HCT116 (cell line): ENCODE results near the gene DPYSL4. TPM values are rescaled to one million over a fixed set of nuclear protein-coding genes. Genes with fewer than 3 reads are reported as not detected.

ENCODE experiments used
- ATAC-seq: fragments of 200-7000 bp; cut with Tn5 transposase; 2 replicates; pipeline ENCODE4 v1.9.1; 2020; ENCODE audit warnings: mild to moderate bottlenecking, moderate library complexity
- BruUV-seq: library from RNA; stranded (reverse); fragments of 400-500 nt; replicated peaks from 2 replicates; lab custom pipeline; 2021; lab: Mats Ljungman, UMichigan
- CTCF ChIA-PET: fragments of 300-600 bp; sonication (Branson Sonifier 250); formaldehyde crosslinking; loops from one replicate; lab custom pipeline; 2021; ENCODE audit warnings: antibody characterized with exemption; lab: Charles Lee
- POLR2A ChIA-PET: fragments of 300-600, 350-600 bp; sonication (Branson Sonifier 250); formaldehyde crosslinking; loops from one replicate; lab custom pipeline; 2021; ENCODE audit warnings: antibody characterized with exemption; lab: Charles Lee
- RAD21 ChIA-PET, 2 experiments: fragments of 300-600 bp; sonication (Branson Sonifier 250); formaldehyde crosslinking; loops; one replicate each; lab custom pipeline; 2023; ENCODE audit warnings: low total read pairs in 2 of 2; ENCODE audit not compliant: uncharacterized antibody in 2 of 2, unreplicated experiment in 2 of 2, low non-redundant PET in 1 of 2; lab: Charles Lee
- DNase-seq: peaks from one replicate; pipeline ENCODE4 v3.0.0-alpha.2; 2010; ENCODE audit warnings: low read depth, low spot score
- H2AFZ ChIP-seq: fragments of 200-600 bp; shearing (Covaris generic), sonication (generic); 2 replicates; pipeline ENCODE4 v1.6.1; 2017; ENCODE audit warnings: low read depth, mixed run types, mixed read lengths, antibody characterized with exemption, low read length; ENCODE audit not compliant: poor library complexity, severe bottlenecking
- H3K27ac ChIP-seq: 2 replicates; pipeline ENCODE4 v1.5.1; 2012; ENCODE audit warnings: low read depth, low read length
- H3K27me3 ChIP-seq: fragments of 200-600 bp; sonication (generic); 2 replicates; pipeline ENCODE4 v1.6.1; 2016; ENCODE audit warnings: mixed run types, low read length, mixed read lengths; ENCODE audit not compliant: insufficient read depth
- H3K36me3 ChIP-seq, 2 experiments: fragments of 200-500 bp in 1 of 2; fragments of 200-600 bp in 1 of 2; sonication (Bioruptor generic) in 1 of 2; sonication (generic) in 1 of 2; 2 replicates each; pipeline versions ENCODE4 v1.5.1 to v1.6.1; 2014 to 2016; ENCODE audit warnings: low read length in 2 of 2, inconsistent platforms in 1 of 2, mixed read lengths in 1 of 2, mixed run types in 1 of 2; ENCODE audit not compliant: insufficient read depth in 2 of 2, control insufficient read depth in 1 of 2
- H3K4me1 ChIP-seq, 2 experiments: fragments of 200-600 bp in 1 of 2; sonication (generic) in 1 of 2; 2 replicates each; pipeline versions ENCODE4 v1.5.1 to v1.6.1; 2012 to 2017; ENCODE audit warnings: low read length in 2 of 2, inconsistent platforms in 1 of 2, mild to moderate bottlenecking in 1 of 2, mixed read lengths in 1 of 2, mixed run types in 1 of 2, moderate library complexity in 1 of 2; ENCODE audit not compliant: insufficient read depth in 2 of 2, control insufficient read depth in 1 of 2
- H3K4me2 ChIP-seq: fragments of 200-600 bp; sonication (generic); 2 replicates; pipeline ENCODE4 v1.6.1; 2017; ENCODE audit warnings: mixed run types, low read length, mixed read lengths
- H3K4me3 ChIP-seq, 2 experiments: fragments of 200-600 bp in 1 of 2; sonication (generic) in 1 of 2; replicated peaks in 1 of 2; 2 replicates each; pipeline ENCODE4 v1.5.1; 2011 to 2016; ENCODE audit warnings: low read length in 2 of 2, control low read depth in 1 of 2, low read depth in 1 of 2, mild to moderate bottlenecking in 1 of 2, mixed read lengths in 1 of 2, mixed run types in 1 of 2
- H3K79me2 ChIP-seq: fragments of 200-600 bp; sonication (generic); 2 replicates; pipeline ENCODE4 v1.6.1; 2017; ENCODE audit warnings: mild to moderate bottlenecking, mixed run types, low read length, moderate library complexity, mixed read lengths; ENCODE audit not compliant: insufficient read depth
- H3K9ac ChIP-seq: fragments of 200-600 bp; sonication (generic); 2 replicates; pipeline ENCODE4 v1.6.1; 2016; ENCODE audit warnings: low read length, mixed read lengths
- H3K9me2 ChIP-seq: fragments of 200-600 bp; sonication (generic), shearing (Covaris generic); 2 replicates; pipeline ENCODE4 v1.6.1; 2017; ENCODE audit warnings: mixed run types, mild to moderate bottlenecking, moderate library complexity; ENCODE audit not compliant: insufficient read depth
- H3K9me3 ChIP-seq, 2 experiments: fragments of 200-500 bp in 1 of 2; fragments of 200-600 bp in 1 of 2; sonication (Bioruptor generic) in 1 of 2; sonication (generic) in 1 of 2; 2 replicates each; pipeline ENCODE4 v1.6.1; 2014 to 2017; ENCODE audit warnings: low read length in 2 of 2, mixed read lengths in 2 of 2, inconsistent platforms in 1 of 2, low read depth in 1 of 2, mild to moderate bottlenecking in 1 of 2, mixed run types in 1 of 2, moderate library complexity in 1 of 2; ENCODE audit not compliant: control insufficient read depth in 1 of 2, insufficient read depth in 1 of 2
- H4K20me1 ChIP-seq: fragments of 200-600 bp; sonication (generic), shearing (Covaris generic); 2 replicates; pipeline ENCODE4 v1.6.1; 2017; ENCODE audit warnings: mixed run types, mild to moderate bottlenecking, moderate library complexity; ENCODE audit not compliant: insufficient read depth
- CBX3 ChIP-seq: IDR thresholded peaks from 2 replicates; pipeline ENCODE4 v1.6.1; 2012; ENCODE audit warnings: low read depth
- CEBPB ChIP-seq: IDR thresholded peaks from 2 replicates; pipeline ENCODE4 v1.6.1; 2012; ENCODE audit warnings: low read depth
- ELF1 ChIP-seq: IDR thresholded peaks from 2 replicates; pipeline ENCODE4 v1.6.1; 2012; ENCODE audit warnings: low read depth, borderline replicate concordance
- EZH2phosphoT487 ChIP-seq: fragments of 200-600 bp; IDR thresholded peaks from 2 replicates; pipeline ENCODE4 v1.6.1; 2018; ENCODE audit warnings: antibody characterized with exemption, borderline replicate concordance
- FOSL1 ChIP-seq: IDR thresholded peaks from 2 replicates; pipeline ENCODE4 v1.6.1; 2012; ENCODE audit warnings: low read depth
- POLR2A ChIP-seq: IDR thresholded peaks from 2 replicates; pipeline ENCODE4 v1.7.0; 2011; ENCODE audit warnings: borderline replicate concordance; ENCODE audit not compliant: insufficient read depth, insufficient read length; ENCODE audit errors: extremely low read depth
- POLR2AphosphoS5 ChIP-seq: IDR thresholded peaks from 2 replicates; pipeline ENCODE4 v1.6.1; 2011; ENCODE audit warnings: mild to moderate bottlenecking, low read depth, low read length, moderate library complexity
- RAD21 ChIP-seq: IDR thresholded peaks from 2 replicates; pipeline ENCODE4 v1.6.1; 2012; ENCODE audit warnings: low read depth, mild to moderate bottlenecking
- SIN3A ChIP-seq: IDR thresholded peaks from 2 replicates; pipeline ENCODE4 v1.6.1; 2012; ENCODE audit warnings: low read depth
- YY1 ChIP-seq: IDR thresholded peaks from 2 replicates; pipeline ENCODE4 v1.6.1; 2011; ENCODE audit warnings: low read length, low read depth, moderate library complexity, mild to moderate bottlenecking; ENCODE audit not compliant: insufficient replicate concordance; ENCODE audit errors: extremely low read depth
- ZFX ChIP-seq: fragments of 450-650 bp; IDR thresholded peaks from 2 replicates; pipeline ENCODE4 v1.6.1; 2017
- ZNF274 ChIP-seq: fragments of 200-500 bp; sonication (Bioruptor generic); IDR thresholded peaks from 2 replicates; pipeline ENCODE4 v1.6.1; 2014; ENCODE audit warnings: mild to moderate bottlenecking, low read depth, low read length, inconsistent platforms
- intact Hi-C: fragments of 100-400 bp; cut with micrococcal nuclease; formaldehyde crosslinking; loops from 2 replicates; pipeline ENCODE4 v1.10.0; 2022
- total RNA-seq: library from RNA; stranded (reverse); gene quantifications from one replicate; pipeline ENCODE4 v1.2.1, GENCODE V29; 2021; ENCODE audit not compliant: unreplicated experiment
- TF ChIP-seq, protein P1 (sequence below), 3 experiments: fragments of 200-600 bp in 1 of 3; sonication (generic) in 1 of 3; IDR thresholded peaks in 2 of 3; conservative IDR thresholded peaks in 1 of 3; 2 replicates each; pipeline ENCODE4 v1.5.1; 2012 to 2017; ENCODE audit warnings: low read depth in 2 of 3, low read length in 2 of 3, antibody characterized with exemption in 1 of 3, borderline replicate concordance in 1 of 3, control low read depth in 1 of 3, mild to moderate bottlenecking in 1 of 3, mixed read lengths in 1 of 3, mixed run types in 1 of 3, moderate library complexity in 1 of 3; ENCODE audit not compliant: insufficient read depth in 1 of 3
- TF ChIP-seq, protein P2 (sequence below): IDR thresholded peaks from 2 replicates; pipeline ENCODE4 v1.6.1; 2012
- TF ChIP-seq, protein P3 (sequence below): IDR thresholded peaks from 2 replicates; pipeline ENCODE4 v1.6.1; 2011; ENCODE audit warnings: mild to moderate bottlenecking, low read length, moderate library complexity; ENCODE audit not compliant: insufficient replicate concordance; ENCODE audit errors: extremely low read depth

DPYSL4 gene
- total RNA-seq, 1 experiment from 2014 or later = 5.4 TPM

DNA sequence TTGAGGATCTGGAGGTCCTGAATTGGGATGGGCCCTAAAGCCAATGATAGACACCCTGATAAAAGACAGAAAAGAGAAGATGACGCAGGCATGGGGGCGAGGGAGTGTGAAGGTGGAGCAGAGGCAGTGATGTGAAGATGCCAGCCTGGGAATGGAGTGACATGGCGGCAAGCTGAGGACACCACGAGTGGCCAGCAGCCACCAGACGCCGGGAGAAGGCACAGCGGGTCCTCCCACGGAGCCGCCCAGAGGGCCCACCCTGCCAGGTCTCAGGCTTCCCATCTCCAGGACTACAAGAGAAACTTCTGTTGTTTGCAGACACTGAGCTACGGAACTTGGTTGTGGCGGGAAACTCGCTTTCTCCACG, 44.9 kb downstream of the DPYSL4 start (continued):
- TF ChIP-seq ZNF274 (no peak), CBX3 (no peak), FOSL1 (no peak)
- TF ChIP-seq, protein P1, sequence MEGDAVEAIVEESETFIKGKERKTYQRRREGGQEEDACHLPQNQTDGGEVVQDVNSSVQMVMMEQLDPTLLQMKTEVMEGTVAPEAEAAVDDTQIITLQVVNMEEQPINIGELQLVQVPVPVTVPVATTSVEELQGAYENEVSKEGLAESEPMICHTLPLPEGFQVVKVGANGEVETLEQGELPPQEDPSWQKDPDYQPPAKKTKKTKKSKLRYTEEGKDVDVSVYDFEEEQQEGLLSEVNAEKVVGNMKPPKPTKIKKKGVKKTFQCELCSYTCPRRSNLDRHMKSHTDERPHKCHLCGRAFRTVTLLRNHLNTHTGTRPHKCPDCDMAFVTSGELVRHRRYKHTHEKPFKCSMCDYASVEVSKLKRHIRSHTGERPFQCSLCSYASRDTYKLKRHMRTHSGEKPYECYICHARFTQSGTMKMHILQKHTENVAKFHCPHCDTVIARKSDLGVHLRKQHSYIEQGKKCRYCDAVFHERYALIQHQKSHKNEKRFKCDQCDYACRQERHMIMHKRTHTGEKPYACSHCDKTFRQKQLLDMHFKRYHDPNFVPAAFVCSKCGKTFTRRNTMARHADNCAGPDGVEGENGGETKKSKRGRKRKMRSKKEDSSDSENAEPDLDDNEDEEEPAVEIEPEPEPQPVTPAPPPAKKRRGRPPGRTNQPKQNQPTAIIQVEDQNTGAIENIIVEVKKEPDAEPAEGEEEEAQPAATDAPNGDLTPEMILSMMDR (IDR thresholded peaks at IDR 0.05 in 2 of 3, conservative IDR thresholded peaks at IDR 0.05 in 1 of 3; ENCODE audit: borderline replicate concordance in 1 of 3, insufficient read depth in 1 of 3, low read depth in 2 of 3, low read length in 2 of 3) = no peak
- TF ChIP-seq, protein P2, sequence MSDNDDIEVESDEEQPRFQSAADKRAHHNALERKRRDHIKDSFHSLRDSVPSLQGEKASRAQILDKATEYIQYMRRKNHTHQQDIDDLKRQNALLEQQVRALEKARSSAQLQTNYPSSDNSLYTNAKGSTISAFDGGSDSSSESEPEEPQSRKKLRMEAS = no peak

DNA sequence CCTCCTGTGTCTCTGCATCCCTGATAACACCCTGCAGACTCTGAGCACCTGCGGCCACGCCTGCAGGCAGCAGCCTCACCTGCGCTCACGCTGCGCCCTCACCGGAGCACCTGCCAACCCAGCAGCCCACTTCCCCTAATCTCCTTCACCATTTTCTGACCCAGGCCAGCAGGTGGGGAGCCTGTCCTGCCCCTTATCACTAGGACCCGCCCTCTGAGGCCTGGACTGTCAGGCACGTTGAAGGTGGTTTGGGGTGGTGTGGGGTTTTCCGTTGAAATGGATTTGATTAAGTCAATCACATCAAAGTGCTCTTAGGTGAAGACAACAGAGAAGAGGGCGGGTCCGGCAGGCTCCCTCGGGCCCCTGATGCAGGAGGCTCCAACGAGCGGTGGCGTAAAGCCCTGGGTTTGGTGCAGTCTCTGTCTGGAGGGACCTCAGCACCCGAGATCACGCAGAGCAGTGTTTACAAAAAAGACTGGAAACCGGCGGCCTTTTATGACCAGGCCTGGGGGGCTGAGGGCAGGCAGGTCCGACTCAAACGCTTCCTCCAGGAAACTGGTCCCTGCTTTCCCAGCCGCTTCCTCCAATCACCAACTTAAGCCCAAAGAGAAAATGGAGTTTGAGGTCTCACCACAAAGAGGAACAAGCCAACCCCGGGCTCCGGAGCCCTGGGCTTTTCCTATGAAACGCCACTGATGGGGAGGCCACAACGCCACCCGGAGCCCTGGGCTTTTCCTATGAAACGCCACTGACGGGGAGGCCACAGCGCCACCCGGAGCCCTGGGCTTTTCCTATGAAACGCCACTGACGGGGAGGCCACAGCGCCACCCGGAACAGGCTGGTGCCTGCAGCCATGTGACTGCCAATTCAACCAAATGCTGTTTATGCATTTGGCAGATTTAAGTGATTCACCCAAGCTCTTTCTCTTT, 45.5 kb downstream of the DPYSL4 start:
- no peak overlapping the region for H2AFZ ChIP-seq
- ChIA-PET POLR2A (no interaction called here), CTCF (no interaction called here), RAD21 (no interaction called here)
- intact Hi-C loops = no loop called here
- no peaks in the 10 kb centered on the region for H3K79me2 ChIP-seq
- no peaks in the 10 kb centered on the region for H3K36me3 ChIP-seq
- H3K27me3 ChIP-seq = no peaks in the 10 kb centered on the region
- no peaks in the 10 kb centered on the region for H3K9me2 ChIP-seq
- no peak overlapping the region for H3K9ac ChIP-seq
- H3K9me3 ChIP-seq = no peaks in the 10 kb centered on the region
- H3K4me2 ChIP-seq = no peak overlapping the region
- no TSS peak for BruUV-seq
- TF ChIP-seq FOSL1 (no peak), EZH2phosphoT487 (no peak), CBX3 (no peak), POLR2A (no peak), ZFX (no peak), POLR2AphosphoS5 (no peak), YY1 (no peak), CEBPB (no peak), SIN3A (no peak), RAD21 (no peak), ELF1 (no peak)
- TF ChIP-seq, protein P2 = no peak
- TF ChIP-seq, protein P1 (IDR thresholded peaks at IDR 0.05 in 2 of 3, conservative IDR thresholded peaks at IDR 0.05 in 1 of 3; ENCODE audit: borderline replicate concordance in 1 of 3, insufficient read depth in 1 of 3, low read depth in 2 of 3, low read length in 2 of 3) = no peak
- TF ChIP-seq, protein P3, sequence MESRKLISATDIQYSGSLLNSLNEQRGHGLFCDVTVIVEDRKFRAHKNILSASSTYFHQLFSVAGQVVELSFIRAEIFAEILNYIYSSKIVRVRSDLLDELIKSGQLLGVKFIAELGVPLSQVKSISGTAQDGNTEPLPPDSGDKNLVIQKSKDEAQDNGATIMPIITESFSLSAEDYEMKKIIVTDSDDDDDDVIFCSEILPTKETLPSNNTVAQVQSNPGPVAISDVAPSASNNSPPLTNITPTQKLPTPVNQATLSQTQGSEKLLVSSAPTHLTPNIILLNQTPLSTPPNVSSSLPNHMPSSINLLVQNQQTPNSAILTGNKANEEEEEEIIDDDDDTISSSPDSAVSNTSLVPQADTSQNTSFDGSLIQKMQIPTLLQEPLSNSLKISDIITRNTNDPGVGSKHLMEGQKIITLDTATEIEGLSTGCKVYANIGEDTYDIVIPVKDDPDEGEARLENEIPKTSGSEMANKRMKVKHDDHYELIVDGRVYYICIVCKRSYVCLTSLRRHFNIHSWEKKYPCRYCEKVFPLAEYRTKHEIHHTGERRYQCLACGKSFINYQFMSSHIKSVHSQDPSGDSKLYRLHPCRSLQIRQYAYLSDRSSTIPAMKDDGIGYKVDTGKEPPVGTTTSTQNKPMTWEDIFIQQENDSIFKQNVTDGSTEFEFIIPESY = no peak
- no peaks in the 10 kb centered on the region for H4K20me1 ChIP-seq
- no peaks in the 10 kb centered on the region for H3K4me1 ChIP-seq
- ATAC-seq (no peak), DNase-seq (no peak)
- no peak overlapping the region for H3K4me3 ChIP-seq
- H3K27ac ChIP-seq = no peak overlapping the region
